ENCODE data around the gene SPC24.

GRCh38 chr19:11196406-11197287 lies 41.1 kb upstream of the SPC24 start:
- no peak for TF ChIP-seq POLR2A (IDR thresholded peaks at IDR 0.05)
- no peak for TF ChIP-seq CTCF (IDR thresholded peaks at IDR 0.05)

Measured in gastroesophageal sphincter (tissue), 3 donors.